HEK293 (cell line): ENCODE results near the gene ST3GAL2.

ENCODE experiments used
- KLF10 ChIP-seq: fragments of 450-650 bp; IDR thresholded peaks from 2 replicates; pipeline ENCODE4 v1.5.1; 2018; ENCODE audit warnings: missing biosample characterization, mild to moderate bottlenecking, missing genetic modification characterization
- KLF16 ChIP-seq: fragments of 450-650 bp; formaldehyde crosslinking; IDR thresholded peaks from 2 replicates; pipeline ENCODE4 v1.5.1; 2017; ENCODE audit warnings: missing biosample characterization, missing genetic modification characterization
- KLF8 ChIP-seq: fragments of 450-650 bp; formaldehyde crosslinking; IDR thresholded peaks from 2 replicates; pipeline ENCODE4 v1.5.1; 2016; ENCODE audit warnings: missing biosample characterization, missing genetic modification characterization
- KLF9 ChIP-seq: fragments of 450-650 bp; formaldehyde crosslinking; IDR thresholded peaks from 2 replicates; pipeline ENCODE4 v1.5.1; 2016; ENCODE audit warnings: missing biosample characterization, missing genetic modification characterization, low read depth
- REPIN1 ChIP-seq: fragments of 450-650 bp; formaldehyde crosslinking; IDR thresholded peaks from 2 replicates; pipeline ENCODE4 v1.5.1; 2017; ENCODE audit warnings: missing biosample characterization, missing genetic modification characterization, low read depth
- TCF7L2 ChIP-seq: IDR thresholded peaks from 2 replicates; pipeline ENCODE4 v1.6.1; 2011; ENCODE audit warnings: low read depth, mild to moderate bottlenecking, inconsistent platforms, low read length, moderate library complexity, borderline replicate concordance
- YY1 ChIP-seq: fragments of 450-650 bp; formaldehyde crosslinking; IDR thresholded peaks from 2 replicates; pipeline ENCODE4 v1.5.1; 2018; ENCODE audit warnings: missing biosample characterization, missing genetic modification characterization
- ZBTB8A ChIP-seq: fragments of 450-650 bp; formaldehyde crosslinking; IDR thresholded peaks from 2 replicates; pipeline ENCODE4 v1.5.1; 2016; ENCODE audit warnings: missing biosample characterization, missing genetic modification characterization
- ZIC2 ChIP-seq: fragments of 450-650 bp; formaldehyde crosslinking; IDR thresholded peaks from 2 replicates; pipeline ENCODE4 v1.5.1; 2016; ENCODE audit warnings: missing biosample characterization, missing genetic modification characterization
- ZNF10 ChIP-seq: fragments of 450-650 bp; formaldehyde crosslinking; IDR thresholded peaks from 2 replicates; pipeline ENCODE4 v1.5.1; 2017; ENCODE audit warnings: missing biosample characterization, missing genetic modification characterization
- ZNF121 ChIP-seq: fragments of 450-650 bp; formaldehyde crosslinking; IDR thresholded peaks from 2 replicates; pipeline ENCODE4 v1.5.1; 2016; ENCODE audit warnings: missing biosample characterization, missing genetic modification characterization
- ZNF140 ChIP-seq: fragments of 450-650 bp; formaldehyde crosslinking; IDR thresholded peaks from 2 replicates; pipeline ENCODE4 v1.5.1; 2016; ENCODE audit warnings: missing biosample characterization, missing genetic modification characterization
- ZNF184 ChIP-seq: fragments of 450-650 bp; IDR thresholded peaks from 2 replicates; pipeline ENCODE4 v1.5.1; 2018; ENCODE audit warnings: missing biosample characterization, mild to moderate bottlenecking, missing genetic modification characterization
- ZNF19 ChIP-seq: fragments of 450-650 bp; formaldehyde crosslinking; IDR thresholded peaks from 2 replicates; pipeline ENCODE4; 2016; ENCODE audit warnings: missing biosample characterization, missing genetic modification characterization, low read depth
- ZNF223 ChIP-seq: fragments of 450-650 bp; formaldehyde crosslinking; IDR thresholded peaks from 2 replicates; pipeline ENCODE4 v1.5.1; 2016; ENCODE audit warnings: missing biosample characterization, missing genetic modification characterization
- ZNF239 ChIP-seq: fragments of 450-650 bp; formaldehyde crosslinking; IDR thresholded peaks from 2 replicates; pipeline ENCODE4 v1.5.1; 2016; ENCODE audit warnings: missing biosample characterization, missing genetic modification characterization
- ZNF24 ChIP-seq: fragments of 450-650 bp; formaldehyde crosslinking; IDR thresholded peaks from 2 replicates; pipeline ENCODE4 v1.5.1; 2016; ENCODE audit warnings: missing biosample characterization, missing genetic modification characterization
- ZNF391 ChIP-seq: fragments of 450-650 bp; formaldehyde crosslinking; IDR thresholded peaks from 2 replicates; pipeline ENCODE4 v1.5.1; 2016; ENCODE audit warnings: low read depth, missing biosample characterization, missing genetic modification characterization, borderline replicate concordance
- ZNF394 ChIP-seq: fragments of 450-650 bp; formaldehyde crosslinking; IDR thresholded peaks from 2 replicates; pipeline ENCODE4 v1.5.1; 2016; ENCODE audit warnings: missing biosample characterization, missing genetic modification characterization, mild to moderate bottlenecking, moderate library complexity, borderline replicate concordance
- ZNF433 ChIP-seq: fragments of 450-650 bp; formaldehyde crosslinking; IDR thresholded peaks from 2 replicates; pipeline ENCODE4 v1.5.1; 2016; ENCODE audit warnings: missing biosample characterization, missing genetic modification characterization, low read depth
- ZNF48 ChIP-seq: fragments of 450-650 bp; formaldehyde crosslinking; IDR thresholded peaks from 2 replicates; pipeline ENCODE4 v1.5.1; 2016; ENCODE audit warnings: missing biosample characterization, missing genetic modification characterization
- ZNF514 ChIP-seq: fragments of 450-650 bp; formaldehyde crosslinking; IDR thresholded peaks from 2 replicates; pipeline ENCODE4 v1.5.1; 2016; ENCODE audit warnings: missing biosample characterization, missing genetic modification characterization
- ZNF549 ChIP-seq: fragments of 450-650 bp; IDR thresholded peaks from 2 replicates; pipeline ENCODE4 v1.5.1; 2018; ENCODE audit warnings: missing biosample characterization, missing genetic modification characterization, mild to moderate bottlenecking, inconsistent platforms, moderate library complexity
- ZNF555 ChIP-seq: fragments of 450-650 bp; formaldehyde crosslinking; conservative IDR thresholded peaks from 2 replicates; pipeline ENCODE4 v1.5.1; 2017; ENCODE audit warnings: missing biosample characterization, mild to moderate bottlenecking, missing genetic modification characterization, inconsistent platforms
- ZNF610 ChIP-seq: fragments of 450-650 bp; formaldehyde crosslinking; IDR thresholded peaks from 2 replicates; pipeline ENCODE4 v1.5.1; 2016; ENCODE audit warnings: missing biosample characterization, missing genetic modification characterization, borderline replicate concordance
- ZNF623 ChIP-seq: fragments of 450-650 bp; formaldehyde crosslinking; IDR thresholded peaks from 2 replicates; pipeline ENCODE4 v1.5.1; 2016; ENCODE audit warnings: missing biosample characterization, missing genetic modification characterization
- ZNF670 ChIP-seq: fragments of 450-650 bp; formaldehyde crosslinking; IDR thresholded peaks from 2 replicates; pipeline ENCODE4 v1.5.1; 2016; ENCODE audit warnings: missing biosample characterization, missing genetic modification characterization, low read depth
- ZNF837 ChIP-seq: fragments of 450-650 bp; formaldehyde crosslinking; IDR thresholded peaks from 2 replicates; pipeline ENCODE4 v1.5.1; 2016; ENCODE audit warnings: missing biosample characterization, missing genetic modification characterization
- ZNF843 ChIP-seq: fragments of 450-650 bp; formaldehyde crosslinking; IDR thresholded peaks from 2 replicates; pipeline ENCODE4 v1.5.1; 2016; ENCODE audit warnings: missing biosample characterization, missing genetic modification characterization
- ZSCAN16 ChIP-seq: fragments of 450-650 bp; formaldehyde crosslinking; IDR thresholded peaks from 2 replicates; pipeline ENCODE4 v1.5.1; 2016; ENCODE audit warnings: missing biosample characterization, missing genetic modification characterization
- ZSCAN23 ChIP-seq: fragments of 450-650 bp; formaldehyde crosslinking; IDR thresholded peaks from 2 replicates; pipeline ENCODE4 v1.5.1; 2016; ENCODE audit warnings: missing biosample characterization, missing genetic modification characterization
- ZSCAN30 ChIP-seq: fragments of 450-650 bp; IDR thresholded peaks from 2 replicates; pipeline ENCODE4 v1.5.1; 2018; ENCODE audit warnings: missing biosample characterization, mild to moderate bottlenecking, missing genetic modification characterization, moderate library complexity
- ZXDB ChIP-seq: fragments of 450-650 bp; formaldehyde crosslinking; IDR thresholded peaks from 2 replicates; pipeline ENCODE4 v1.5.1; 2016; ENCODE audit warnings: missing biosample characterization, missing genetic modification characterization
- TF ChIP-seq, protein P1 (sequence below): fragments of 450-650 bp; formaldehyde crosslinking; IDR thresholded peaks from 2 replicates; pipeline ENCODE4 v1.5.1; 2016; ENCODE audit warnings: missing biosample characterization, missing genetic modification characterization
- TF ChIP-seq, protein P2 (sequence below): fragments of 450-650 bp; formaldehyde crosslinking; IDR thresholded peaks from 2 replicates; pipeline ENCODE4 v1.5.1; 2016; ENCODE audit warnings: missing biosample characterization, missing genetic modification characterization
- TF ChIP-seq, protein P3 (sequence below): fragments of 450-650 bp; formaldehyde crosslinking; IDR thresholded peaks from 2 replicates; pipeline ENCODE4 v1.5.1; 2017; ENCODE audit warnings: missing biosample characterization, mild to moderate bottlenecking, missing genetic modification characterization, moderate library complexity
- TF ChIP-seq, protein P4 (sequence below): fragments of 450-650 bp; formaldehyde crosslinking; IDR thresholded peaks from 2 replicates; pipeline ENCODE4 v1.5.0; 2017; ENCODE audit warnings: missing biosample characterization, missing genetic modification characterization, borderline replicate concordance

ST3GAL2 gene

DNA sequence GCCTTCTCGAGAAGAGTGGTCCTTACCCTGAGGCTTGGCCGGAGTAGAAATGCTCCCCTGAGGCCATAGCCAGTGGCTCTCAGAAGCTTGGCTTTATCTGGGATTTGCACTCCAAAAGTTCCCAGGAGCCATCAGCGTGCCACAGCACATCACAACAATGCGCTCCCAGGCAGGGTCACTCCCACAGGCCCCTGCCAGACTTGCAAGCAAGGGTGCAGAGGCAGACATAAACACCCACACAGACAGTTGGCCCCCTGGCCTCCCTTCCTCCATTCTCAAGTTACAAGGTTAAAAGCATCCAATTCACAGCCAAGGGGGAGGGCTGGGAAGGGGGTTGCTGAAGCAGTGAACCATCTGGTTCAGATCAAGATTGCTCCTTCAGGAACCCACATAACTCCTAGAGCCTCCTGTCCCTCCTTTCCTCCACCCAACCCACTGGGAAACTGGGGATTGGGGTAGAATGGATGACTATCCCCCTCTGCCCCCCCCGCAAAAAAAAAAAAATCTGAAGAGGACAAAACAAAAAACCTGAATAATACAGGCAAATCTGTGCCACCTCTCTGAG lies 1.8 kb downstream of the ST3GAL2 start (continued):
- TF ChIP-seq ZNF239 (tag by site-specific recombination) (no peak), ZNF140 (no peak), ZSCAN16 (tag by site-specific recombination) (no peak), TCF7L2 (no peak), ZNF184 (tag by site-specific recombination) (no peak), ZSCAN30 (0 out of 2 replicates have a peak, but pooled peaks have one; percentile 24), ZNF670 (tag by site-specific recombination) (no peak), ZNF121 (tag by site-specific recombination) (no peak), ZNF433 (no peak), ZNF843 (tag by site-specific recombination) (peak; percentile 52; the same call in 1 of the 2 replicates), ZNF623 (tag by site-specific recombination) (no peak), ZNF391 (tag by site-specific recombination) (no peak), KLF8 (tag by site-specific recombination) (no peak), ZNF19 (tag by site-specific recombination) (no peak), KLF10 (no peak), ZNF394 (tag by site-specific recombination) (no peak), ZNF549 (no peak), ZSCAN23 (tag by site-specific recombination) (no peak), ZNF10 (tag by site-specific recombination) (no peak), YY1 (tag by site-specific recombination) (no peak), ZNF223 (tag by site-specific recombination) (no peak), KLF9 (0 out of 2 replicates have a peak, but pooled peaks have one; percentile 33), ZNF514 (tag by site-specific recombination) (no peak), ZIC2 (tag by site-specific recombination) (peak; percentile 51), ZNF555 (no peak), ZNF837 (tag by site-specific recombination) (no peak), ZNF48 (tag by site-specific recombination) (no peak), ZNF24 (tag by site-specific recombination) (peak; percentile 44; the same call in 1 of the 2 replicates), ZBTB8A (tag by site-specific recombination) (no peak), ZNF610 (tag by site-specific recombination) (0 out of 2 replicates have a peak, but pooled peaks have one; percentile 48), REPIN1 (tag by site-specific recombination) (no peak), ZXDB (tag by site-specific recombination) (peak; percentile 97), KLF16 (no peak; the same call in 1 of the 2 replicates)
- TF ChIP-seq, protein P1, sequence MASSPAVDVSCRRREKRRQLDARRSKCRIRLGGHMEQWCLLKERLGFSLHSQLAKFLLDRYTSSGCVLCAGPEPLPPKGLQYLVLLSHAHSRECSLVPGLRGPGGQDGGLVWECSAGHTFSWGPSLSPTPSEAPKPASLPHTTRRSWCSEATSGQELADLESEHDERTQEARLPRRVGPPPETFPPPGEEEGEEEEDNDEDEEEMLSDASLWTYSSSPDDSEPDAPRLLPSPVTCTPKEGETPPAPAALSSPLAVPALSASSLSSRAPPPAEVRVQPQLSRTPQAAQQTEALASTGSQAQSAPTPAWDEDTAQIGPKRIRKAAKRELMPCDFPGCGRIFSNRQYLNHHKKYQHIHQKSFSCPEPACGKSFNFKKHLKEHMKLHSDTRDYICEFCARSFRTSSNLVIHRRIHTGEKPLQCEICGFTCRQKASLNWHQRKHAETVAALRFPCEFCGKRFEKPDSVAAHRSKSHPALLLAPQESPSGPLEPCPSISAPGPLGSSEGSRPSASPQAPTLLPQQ (tag by site-specific recombination), result peak; percentile 43; the same call in 1 of the 2 replicates
- TF ChIP-seq, protein P2, sequence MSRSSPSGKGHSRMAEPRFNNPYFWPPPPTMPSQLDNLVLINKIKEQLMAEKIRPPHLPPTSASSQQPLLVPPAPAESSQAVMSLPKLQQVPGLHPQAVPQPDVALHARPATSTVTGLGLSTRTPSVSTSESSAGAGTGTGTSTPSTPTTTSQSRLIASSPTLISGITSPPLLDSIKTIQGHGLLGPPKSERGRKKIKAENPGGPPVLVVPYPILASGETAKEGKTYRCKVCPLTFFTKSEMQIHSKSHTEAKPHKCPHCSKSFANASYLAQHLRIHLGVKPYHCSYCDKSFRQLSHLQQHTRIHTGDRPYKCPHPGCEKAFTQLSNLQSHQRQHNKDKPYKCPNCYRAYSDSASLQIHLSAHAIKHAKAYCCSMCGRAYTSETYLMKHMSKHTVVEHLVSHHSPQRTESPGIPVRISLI (tag by site-specific recombination), result no peak
- TF ChIP-seq, protein P3, sequence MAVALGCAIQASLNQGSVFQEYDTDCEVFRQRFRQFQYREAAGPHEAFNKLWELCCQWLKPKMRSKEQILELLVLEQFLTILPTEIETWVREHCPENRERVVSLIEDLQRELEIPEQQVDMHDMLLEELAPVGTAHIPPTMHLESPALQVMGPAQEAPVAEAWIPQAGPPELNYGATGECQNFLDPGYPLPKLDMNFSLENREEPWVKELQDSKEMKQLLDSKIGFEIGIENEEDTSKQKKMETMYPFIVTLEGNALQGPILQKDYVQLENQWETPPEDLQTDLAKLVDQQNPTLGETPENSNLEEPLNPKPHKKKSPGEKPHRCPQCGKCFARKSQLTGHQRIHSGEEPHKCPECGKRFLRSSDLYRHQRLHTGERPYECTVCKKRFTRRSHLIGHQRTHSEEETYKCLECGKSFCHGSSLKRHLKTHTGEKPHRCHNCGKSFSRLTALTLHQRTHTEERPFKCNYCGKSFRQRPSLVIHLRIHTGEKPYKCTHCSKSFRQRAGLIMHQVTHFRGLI (tag by site-specific recombination), result no peak
- TF ChIP-seq, protein P4, sequence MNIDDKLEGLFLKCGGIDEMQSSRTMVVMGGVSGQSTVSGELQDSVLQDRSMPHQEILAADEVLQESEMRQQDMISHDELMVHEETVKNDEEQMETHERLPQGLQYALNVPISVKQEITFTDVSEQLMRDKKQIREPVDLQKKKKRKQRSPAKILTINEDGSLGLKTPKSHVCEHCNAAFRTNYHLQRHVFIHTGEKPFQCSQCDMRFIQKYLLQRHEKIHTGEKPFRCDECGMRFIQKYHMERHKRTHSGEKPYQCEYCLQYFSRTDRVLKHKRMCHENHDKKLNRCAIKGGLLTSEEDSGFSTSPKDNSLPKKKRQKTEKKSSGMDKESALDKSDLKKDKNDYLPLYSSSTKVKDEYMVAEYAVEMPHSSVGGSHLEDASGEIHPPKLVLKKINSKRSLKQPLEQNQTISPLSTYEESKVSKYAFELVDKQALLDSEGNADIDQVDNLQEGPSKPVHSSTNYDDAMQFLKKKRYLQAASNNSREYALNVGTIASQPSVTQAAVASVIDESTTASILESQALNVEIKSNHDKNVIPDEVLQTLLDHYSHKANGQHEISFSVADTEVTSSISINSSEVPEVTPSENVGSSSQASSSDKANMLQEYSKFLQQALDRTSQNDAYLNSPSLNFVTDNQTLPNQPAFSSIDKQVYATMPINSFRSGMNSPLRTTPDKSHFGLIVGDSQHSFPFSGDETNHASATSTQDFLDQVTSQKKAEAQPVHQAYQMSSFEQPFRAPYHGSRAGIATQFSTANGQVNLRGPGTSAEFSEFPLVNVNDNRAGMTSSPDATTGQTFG (tag by site-specific recombination), result no peak
